HepG2 (cell line): ENCODE data around the gene MPV17L2. TPM values are rescaled to one million over a fixed set of nuclear protein-coding genes. Genes with fewer than 3 reads are reported as not detected.

Experiments
- ATAC-seq: fragments of 200-7000 bp; cut with Tn5 transposase; 3 replicates; pipeline ENCODE4 v1.9.1; 2020; ENCODE audit warnings: mild to moderate bottlenecking, moderate library complexity
- BruUV-seq: library from RNA; stranded (reverse); fragments of 400-500 nt; replicated peaks from 2 replicates; lab custom pipeline; 2021; lab: Mats Ljungman, UMichigan
- CTCF ChIA-PET: fragments of 300-600 bp; formaldehyde crosslinking; extraction: SDS; loops from one replicate; lab custom pipeline; 2021; ENCODE audit warnings: low total read pairs, inconsistent platforms, low intra/inter-chr PET ratio; lab: Yijun Ruan, JAX
- POLR2A ChIA-PET: fragments of 350-600 bp; sonication (Branson Sonifier 250); formaldehyde crosslinking; loops from one replicate; lab custom pipeline; 2020; ENCODE audit warnings: antibody characterized with exemption, inconsistent platforms; lab: Yijun Ruan, JAX
- DNase-seq: peaks from one replicate; pipeline ENCODE4 v3.0.0-alpha.2; 2015; ENCODE audit warnings: low spot score
- FAIRE-seq: peaks from 3 replicates; lab custom pipeline; 2011; peaks lifted over from hg19 to GRCh38; lab: Jason Lieb, UNC
- H2AFZ ChIP-seq: one replicate; pipeline ENCODE4 v1.6.1; 2011; ENCODE audit warnings: low read length, inconsistent platforms
- H3K27ac ChIP-seq: fragments of 300-600 bp; 3 replicates; pipeline ENCODE4 v1.8.0; 2011; ENCODE audit warnings: mixed run types, mild to moderate bottlenecking, mixed read lengths, low read length, inconsistent platforms; ENCODE audit not compliant: insufficient read depth; ENCODE audit errors: extremely low read length
- H3K27me3 ChIP-seq, 2 experiments: fragments of 200-600 bp in 1 of 2; 2 replicates in 1 of 2; 3 replicates in 1 of 2; pipeline versions ENCODE4 v1.6.0 to v1.8.0; 2011; ENCODE audit warnings: low read length in 2 of 2, mild to moderate bottlenecking in 2 of 2, moderate library complexity in 2 of 2, inconsistent platforms in 1 of 2; ENCODE audit not compliant: insufficient read depth in 2 of 2, control insufficient read depth in 1 of 2
- H3K36me3 ChIP-seq, 2 experiments: fragments of 200-600 bp in 1 of 2; replicated peaks in 1 of 2; 2 replicates in 1 of 2; 3 replicates in 1 of 2; pipeline versions ENCODE4 v1.5.1 to v1.8.0; 2011; ENCODE audit warnings: low read length in 2 of 2, inconsistent platforms in 1 of 2; ENCODE audit not compliant: insufficient read depth in 2 of 2, control insufficient read depth in 1 of 2
- H3K4me1 ChIP-seq: 2 replicates; pipeline ENCODE4 v1.5.1; 2012; ENCODE audit warnings: low read length, inconsistent platforms; ENCODE audit not compliant: insufficient read depth
- H3K4me2 ChIP-seq: 2 replicates; pipeline ENCODE4 v1.6.0; 2011; ENCODE audit warnings: low read depth, low read length, inconsistent platforms
- H3K4me3 ChIP-seq, 3 experiments: fragments of 200-600 bp in 1 of 3; sonication (generic), shearing (Covaris generic) in 1 of 3; replicated peaks in 1 of 3; 2 replicates each; pipeline ENCODE4 v1.5.1; 2011 to 2016; ENCODE audit warnings: low read length in 3 of 3, inconsistent platforms in 2 of 3, low read depth in 2 of 3, mild to moderate bottlenecking in 2 of 3, control low read depth in 1 of 3, mixed read lengths in 1 of 3; ENCODE audit not compliant: insufficient read depth in 1 of 3
- H3K79me2 ChIP-seq: one replicate; pipeline ENCODE4 v1.6.1; 2011; ENCODE audit warnings: low read length, inconsistent platforms; ENCODE audit not compliant: insufficient read depth
- H3K9ac ChIP-seq: 2 replicates; pipeline ENCODE4 v1.6.0; 2011; ENCODE audit warnings: mild to moderate bottlenecking, low read depth, low read length, inconsistent platforms; ENCODE audit not compliant: insufficient read depth
- H3K9me3 ChIP-seq: 2 replicates; pipeline ENCODE4 v1.5.1; 2012; ENCODE audit warnings: mild to moderate bottlenecking, low read length
- H4K20me1 ChIP-seq: 2 replicates; pipeline ENCODE4 v1.6.0; 2011; ENCODE audit warnings: inconsistent platforms, mild to moderate bottlenecking, low read length, moderate library complexity; ENCODE audit not compliant: insufficient read depth
- MAZ ChIP-seq, 2 experiments: sonication (generic) in 1 of 2; formaldehyde crosslinking in 1 of 2; IDR thresholded peaks; 2 replicates each; pipeline versions ENCODE4 v1.5.0 to v1.6.1; 2012 to 2020; ENCODE audit warnings: low read depth in 2 of 2, mild to moderate bottlenecking in 2 of 2, borderline replicate concordance in 1 of 2, improper control_type of control experiment in 1 of 2, low read length in 1 of 2, missing genetic modification reagents in 1 of 2, moderate library complexity in 1 of 2
- ONECUT2 ChIP-seq: sonication (generic); formaldehyde crosslinking; IDR thresholded peaks from 2 replicates; pipeline ENCODE4 v1.4.0; 2020; ENCODE audit warnings: missing genetic modification reagents
- SOX13 ChIP-seq, 3 experiments: fragments of 450-650 bp in 1 of 3; sonication (generic) in 1 of 3; formaldehyde crosslinking in 1 of 3; IDR thresholded peaks in 2 of 3; conservative IDR thresholded peaks in 1 of 3; 2 replicates each; pipeline versions ENCODE4 v1.5.0 to v1.6.1; 2016 to 2020; ENCODE audit warnings: antibody characterized with exemption in 1 of 3, mild to moderate bottlenecking in 1 of 3, missing compliant biosample characterization in 1 of 3, missing genetic modification reagents in 1 of 3, moderate library complexity in 1 of 3
- TBP ChIP-seq: sonication (generic); formaldehyde crosslinking; IDR thresholded peaks from 2 replicates; pipeline ENCODE4 v1.5.0; 2020; ENCODE audit warnings: missing genetic modification reagents
- TCF12 ChIP-seq, 2 experiments: fragments of 450-650 bp in 1 of 2; sonication (generic) in 1 of 2; formaldehyde crosslinking in 1 of 2; IDR thresholded peaks; 2 replicates each; pipeline versions ENCODE4 v1.6.1 to v1.8.0; 2017 to 2022; ENCODE audit warnings: antibody characterized with exemption in 1 of 2, mild to moderate bottlenecking in 1 of 2, missing genetic modification reagents in 1 of 2, moderate library complexity in 1 of 2
- ZNF224 ChIP-seq: sonication (generic); formaldehyde crosslinking; IDR thresholded peaks from 2 replicates; pipeline ENCODE4 v1.5.0; 2020; ENCODE audit warnings: mild to moderate bottlenecking, missing genetic modification reagents
- ZNF558 ChIP-seq: sonication (generic); formaldehyde crosslinking; IDR thresholded peaks from 2 replicates; pipeline ENCODE4 v1.9.0; 2022; ENCODE audit warnings: mild to moderate bottlenecking, missing genetic modification reagents, borderline replicate concordance
- WGBS: methylation state at CpG from one replicate; pipeline ENCODE4 v1.1.6; 2017; ENCODE audit warnings: low lambda C conversion rate; 5-methylcytosine and 5-hydroxymethylcytosine counted together
- in situ Hi-C: cut with HindIII; loops from 2 replicates; pipeline ENCODE4 v1.10.0; 2017; ENCODE audit warnings: low pct_unique_long_range_greater_than_20kb; ENCODE audit not compliant: extremely low pct_ligation_motif_present
- intact Hi-C: fragments of 100-400 bp; cut with micrococcal nuclease; formaldehyde crosslinking; loops from one replicate; pipeline ENCODE4 v1.10.0; 2022; ENCODE audit not compliant: unreplicated experiment
- polyA plus RNA-seq, 8 experiments: library from polyadenylated mRNA; depleted of rRNA in 3 of 8; stranded (reverse) in 7 of 8; unstranded in 1 of 8; fragments of >200 nt; fragmentation: Illumina TruSeq in 4 of 8; extraction: Trizol in 4 of 8; gene quantifications; 2 replicates each; pipeline versions ENCODE4 v1.2.1 to v1.2.3, GENCODE V29; 2011 to 2016; ENCODE audit warnings: low read depth in 4 of 8, missing spikeins in 1 of 8, mixed read lengths in 1 of 8; ENCODE audit not compliant: insufficient read depth in 1 of 8
- total RNA-seq, 5 experiments: library from RNA; depleted of rRNA; stranded (reverse); fragments of >200 nt; fragmentation: Illumina TruSeq; extraction: Trizol; gene quantifications; 2 replicates each; pipeline ENCODE4 v1.2.3, GENCODE V29; 2016; ENCODE audit warnings: low read depth in 1 of 5
- TF ChIP-seq, protein P1 (sequence below): sonication (generic); formaldehyde crosslinking; IDR thresholded peaks from 2 replicates; pipeline ENCODE4 v1.8.0; 2022; ENCODE audit warnings: mild to moderate bottlenecking, missing genetic modification reagents, borderline replicate concordance
- TF ChIP-seq, protein P2 (sequence below): sonication (generic); formaldehyde crosslinking; IDR thresholded peaks from 2 replicates; pipeline ENCODE4 v1.8.0; 2022; ENCODE audit warnings: missing genetic modification reagents, low read depth, mild to moderate bottlenecking, borderline replicate concordance
- TF ChIP-seq, protein P3 (sequence below): sonication (generic); formaldehyde crosslinking; IDR thresholded peaks from one replicate; pipeline ENCODE4 v1.5.1; 2020; ENCODE audit warnings: mild to moderate bottlenecking, missing genetic modification reagents; ENCODE audit errors: not compliant biosample characterization

The MPV17L2 gene
- total and polyA plus RNA-seq, 2 of the 13 experiments (the other 11 are each of a cell fraction or from before 2014, with no cell fraction given): 13.6 to 16.7 TPM

DNA sequence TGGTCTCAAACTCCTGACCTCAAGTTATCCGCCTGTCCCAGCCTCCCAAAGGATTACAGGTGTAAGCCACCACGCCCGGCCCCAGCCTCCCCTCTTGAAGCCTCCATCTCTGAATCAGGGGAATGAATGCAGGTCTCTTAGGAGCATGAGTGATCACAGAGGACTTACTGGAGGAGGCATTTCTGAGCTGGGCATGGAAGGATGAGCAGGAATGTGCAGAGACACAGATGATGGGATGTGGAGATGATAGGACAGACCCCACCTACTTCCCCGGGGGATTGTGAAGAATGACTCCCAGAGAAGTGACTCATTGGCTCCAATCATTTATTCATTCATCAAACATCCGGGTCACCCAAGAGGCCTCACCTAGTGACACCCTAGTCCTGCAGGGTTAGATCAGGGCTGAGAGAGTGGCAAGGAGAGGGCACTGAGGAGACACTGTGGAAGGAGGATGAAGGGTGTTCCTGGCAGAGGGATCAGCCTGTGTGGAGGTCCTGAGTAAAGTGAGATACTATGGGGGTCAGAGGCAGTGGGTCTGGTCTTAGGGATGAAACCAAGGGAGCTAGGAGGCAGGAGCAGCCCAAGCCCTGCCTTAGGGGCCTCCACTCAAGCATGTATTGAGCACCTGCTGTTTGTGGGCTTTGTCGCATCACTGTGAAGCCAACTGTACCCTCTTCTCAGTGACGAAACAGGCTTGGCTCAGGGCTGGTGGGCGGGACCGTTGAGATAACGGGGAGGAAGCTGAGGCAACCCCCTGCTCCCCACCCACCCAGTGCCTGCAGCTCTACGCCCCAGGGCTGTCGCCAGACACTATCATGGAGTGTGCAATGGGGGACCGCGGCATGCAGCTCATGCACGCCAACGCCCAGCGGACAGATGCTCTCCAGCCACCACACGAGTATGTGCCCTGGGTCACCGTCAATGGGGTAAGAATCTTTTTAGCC is 16.4 kb upstream of the MPV17L2 start:
- ATAC-seq: no peak
- intact Hi-C loops: no loop called here
- H3K9ac ChIP-seq: no peak overlapping the region
- in situ Hi-C loops: loop anchor here (10.0 kb wide), 1 partner anchor 172 kb away; the partner anchor contains the start of gene ARRDC2
- no peak for FAIRE-seq
- BruUV-seq: no TSS peak
- no peak for DNase-seq
- ChIA-PET POLR2A (no interaction called here), CTCF (no interaction called here)
- H3K4me3 ChIP-seq: no peak overlapping the region
- 89% methylated on average over 9 of the region's 19 CpGs for WGBS
- H3K4me1 ChIP-seq: peaks cover 14% of the 10 kb centered on the region
- H2AFZ ChIP-seq: no peak overlapping the region
- H3K36me3 ChIP-seq: peaks cover 0 to 10% of the 10 kb centered on the region in 2 experiments; a peak in 1 of 5 replicates
- H3K27ac ChIP-seq: no peak overlapping the region
- no peaks in the 10 kb centered on the region for H3K79me2 ChIP-seq
- no peaks in the 10 kb centered on the region for H3K9me3 ChIP-seq
- H3K27me3 ChIP-seq: no peaks in the 10 kb centered on the region
- H4K20me1 ChIP-seq: no peaks in the 10 kb centered on the region
- H3K4me2 ChIP-seq: no peak overlapping the region
- TF ChIP-seq, protein P1, sequence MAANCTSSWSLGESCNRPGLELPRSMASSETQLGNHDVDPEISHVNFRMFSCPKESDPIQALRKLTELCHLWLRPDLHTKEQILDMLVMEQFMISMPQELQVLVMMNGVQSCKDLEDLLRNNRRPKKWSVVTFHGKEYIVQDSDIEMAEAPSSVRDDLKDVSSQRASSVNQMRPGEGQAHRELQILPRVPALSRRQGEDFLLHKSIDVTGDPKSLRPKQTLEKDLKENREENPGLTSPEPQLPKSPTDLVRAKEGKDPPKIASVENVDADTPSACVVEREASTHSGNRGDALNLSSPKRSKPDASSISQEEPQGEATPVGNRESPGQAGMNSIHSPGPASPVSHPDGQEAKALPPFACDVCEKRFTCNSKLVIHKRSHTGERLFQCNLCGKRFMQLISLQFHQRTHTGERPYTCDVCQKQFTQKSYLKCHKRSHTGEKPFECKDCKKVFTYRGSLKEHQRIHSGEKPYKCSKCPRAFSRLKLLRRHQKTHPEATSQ (CRISPR knock-in tag): no peak
- TF ChIP-seq, protein P2, sequence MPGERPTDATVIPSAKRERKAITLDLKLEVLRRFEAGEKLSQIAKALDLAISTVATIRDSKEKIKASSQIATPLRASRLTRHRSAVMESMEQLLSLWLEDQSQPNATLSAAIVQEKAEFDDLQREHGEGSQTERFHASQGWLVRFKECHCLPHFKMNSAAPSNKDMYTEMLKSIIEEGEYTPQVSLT (CRISPR knock-in tag): no peak
- no peak for TF ChIP-seq TBP (CRISPR knock-in tag)
- no peak for TF ChIP-seq SOX13 (IDR thresholded peaks at IDR 0.05)
- TF ChIP-seq SOX13 (CRISPR knock-in tag; conservative IDR thresholded peaks at IDR 0.05 in 1 of 2, IDR thresholded peaks at IDR 0.05 in 1 of 2): no peak
- TF ChIP-seq ZNF224: no peak
- TF ChIP-seq TCF12 (IDR thresholded peaks at IDR 0.05): no peak
- no peak for TF ChIP-seq TCF12 (CRISPR knock-in tag; IDR thresholded peaks at IDR 0.05)
- no peak for TF ChIP-seq MAZ (IDR thresholded peaks at IDR 0.05; ENCODE audit: borderline replicate concordance, low read depth, low read length)
- TF ChIP-seq MAZ (CRISPR knock-in tag; IDR thresholded peaks at IDR 0.05; ENCODE audit: low read depth): no peak
- TF ChIP-seq, protein P3, sequence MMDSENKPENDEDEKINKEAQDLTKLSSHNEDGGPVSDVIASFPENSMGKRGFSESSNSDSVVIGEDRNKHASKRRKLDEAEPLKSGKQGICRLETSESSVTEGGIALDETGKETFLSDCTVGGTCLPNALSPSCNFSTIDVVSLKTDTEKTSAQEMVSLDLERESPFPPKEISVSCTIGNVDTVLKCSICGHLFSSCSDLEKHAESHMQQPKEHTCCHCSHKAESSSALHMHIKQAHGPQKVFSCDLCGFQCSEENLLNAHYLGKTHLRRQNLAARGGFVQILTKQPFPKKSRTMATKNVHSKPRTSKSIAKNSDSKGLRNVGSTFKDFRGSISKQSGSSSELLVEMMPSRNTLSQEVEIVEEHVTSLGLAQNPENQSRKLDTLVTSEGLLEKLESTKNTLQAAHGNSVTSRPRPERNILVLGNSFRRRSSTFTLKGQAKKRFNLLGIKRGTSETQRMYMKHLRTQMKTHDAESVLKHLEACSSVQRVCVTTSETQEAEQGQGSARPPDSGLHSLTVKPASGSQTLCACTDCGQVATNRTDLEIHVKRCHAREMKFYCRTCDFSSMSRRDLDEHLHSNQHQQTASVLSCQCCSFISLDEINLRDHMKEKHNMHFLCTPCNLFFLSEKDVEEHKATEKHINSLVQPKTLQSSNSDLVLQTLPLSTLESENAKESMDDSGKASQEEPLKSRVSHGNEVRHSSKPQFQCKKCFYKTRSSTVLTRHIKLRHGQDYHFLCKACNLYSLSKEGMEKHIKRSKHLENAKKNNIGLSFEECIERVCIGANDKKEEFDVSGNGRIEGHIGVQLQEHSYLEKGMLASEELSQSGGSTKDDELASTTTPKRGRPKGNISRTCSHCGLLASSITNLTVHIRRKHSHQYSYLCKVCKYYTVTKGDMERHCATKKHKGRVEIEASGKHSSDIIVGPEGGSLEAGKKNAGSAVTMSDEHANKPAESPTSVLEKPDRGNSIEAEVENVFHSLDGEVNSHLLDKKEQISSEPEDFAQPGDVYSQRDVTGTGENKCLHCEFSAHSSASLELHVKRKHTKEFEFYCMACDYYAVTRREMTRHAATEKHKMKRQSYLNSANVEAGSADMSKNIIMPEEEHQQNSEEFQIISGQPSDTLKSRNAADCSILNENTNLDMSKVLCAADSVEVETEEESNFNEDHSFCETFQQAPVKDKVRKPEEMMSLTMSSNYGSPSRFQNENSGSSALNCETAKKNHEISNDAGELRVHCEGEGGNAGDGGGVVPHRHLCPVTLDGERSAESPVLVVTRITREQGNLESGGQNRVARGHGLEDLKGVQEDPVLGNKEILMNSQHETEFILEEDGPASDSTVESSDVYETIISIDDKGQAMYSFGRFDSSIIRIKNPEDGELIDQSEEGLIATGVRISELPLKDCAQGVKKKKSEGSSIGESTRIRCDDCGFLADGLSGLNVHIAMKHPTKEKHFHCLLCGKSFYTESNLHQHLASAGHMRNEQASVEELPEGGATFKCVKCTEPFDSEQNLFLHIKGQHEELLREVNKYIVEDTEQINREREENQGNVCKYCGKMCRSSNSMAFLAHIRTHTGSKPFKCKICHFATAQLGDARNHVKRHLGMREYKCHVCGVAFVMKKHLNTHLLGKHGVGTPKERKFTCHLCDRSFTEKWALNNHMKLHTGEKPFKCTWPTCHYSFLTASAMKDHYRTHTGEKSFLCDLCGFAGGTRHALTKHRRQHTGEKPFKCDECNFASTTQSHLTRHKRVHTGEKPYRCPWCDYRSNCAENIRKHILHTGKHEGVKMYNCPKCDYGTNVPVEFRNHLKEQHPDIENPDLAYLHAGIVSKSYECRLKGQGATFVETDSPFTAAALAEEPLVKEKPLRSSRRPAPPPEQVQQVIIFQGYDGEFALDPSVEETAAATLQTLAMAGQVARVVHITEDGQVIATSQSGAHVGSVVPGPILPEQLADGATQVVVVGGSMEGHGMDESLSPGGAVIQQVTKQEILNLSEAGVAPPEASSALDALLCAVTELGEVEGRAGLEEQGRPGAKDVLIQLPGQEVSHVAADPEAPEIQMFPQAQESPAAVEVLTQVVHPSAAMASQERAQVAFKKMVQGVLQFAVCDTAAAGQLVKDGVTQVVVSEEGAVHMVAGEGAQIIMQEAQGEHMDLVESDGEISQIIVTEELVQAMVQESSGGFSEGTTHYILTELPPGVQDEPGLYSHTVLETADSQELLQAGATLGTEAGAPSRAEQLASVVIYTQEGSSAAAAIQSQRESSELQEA (CRISPR knock-in tag): no peak
- TF ChIP-seq ONECUT2 (CRISPR knock-in tag): no peak
- no peak for TF ChIP-seq ZNF558 (CRISPR knock-in tag)
